ENCODE results near the gene NTM.

- no peak for TF ChIP-seq CTCF (IDR thresholded peaks at IDR 0.05)
- no peak for TF ChIP-seq EP300 (IDR thresholded peaks at IDR 0.05)
- TF ChIP-seq POLR2A (IDR thresholded peaks at IDR 0.05), result no peak
Observed at GRCh38 chr11:131918663-131919062, 548.2 kb downstream of the NTM start.
